Esophagus muscularis mucosa (tissue), 3 donors: ENCODE measurements around the gene MRLN.
"Not testable (repeated sequence)": the region's sequence is repeated elsewhere in the genome, so short reads cannot be mapped to it uniquely, and the experiment has no call there.

Experiments
- POLR2A ChIP-seq: fragments of 450-650 bp; IDR thresholded peaks from one replicate; pipeline ENCODE4 v1.6.1; 2017; ENCODE audit warnings: antibody characterized with exemption, moderate library complexity, mild to moderate bottlenecking, low read depth
- TF ChIP-seq, protein P1 (sequence below), 3 experiments: fragments of 200-600 bp in 2 of 3; fragments of 450-650 bp in 1 of 3; sonication (generic) in 2 of 3; IDR thresholded peaks; one replicate each; pipeline ENCODE4 v1.5.1; 2017 to 2019; ENCODE audit warnings: antibody characterized with exemption in 3 of 3, mild to moderate bottlenecking in 2 of 3, moderate library complexity in 1 of 3

DNA sequence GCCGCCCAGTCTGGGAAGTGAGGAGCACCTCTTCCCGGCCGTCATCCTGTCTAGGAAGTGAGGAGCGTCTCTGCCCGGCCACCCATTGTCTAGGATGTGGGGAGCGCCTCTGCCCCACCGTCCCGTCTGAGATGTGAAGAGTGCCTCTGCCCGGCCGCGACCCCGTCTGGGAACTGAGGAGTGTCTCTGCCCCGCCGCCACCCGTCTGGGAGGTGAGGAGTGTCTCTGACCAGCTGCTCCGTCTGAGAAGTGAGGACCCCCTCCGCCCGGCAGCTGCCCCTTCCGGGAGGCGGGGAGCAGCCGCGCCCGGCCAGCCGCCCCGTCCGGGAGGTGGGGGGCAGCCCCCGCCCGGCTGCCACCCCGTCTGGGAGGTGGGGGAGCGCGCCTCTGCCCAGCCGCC, 9.1 kb downstream of the MRLN start:
- TF ChIP-seq POLR2A: not testable (repeated sequence)
- TF ChIP-seq, protein P1, sequence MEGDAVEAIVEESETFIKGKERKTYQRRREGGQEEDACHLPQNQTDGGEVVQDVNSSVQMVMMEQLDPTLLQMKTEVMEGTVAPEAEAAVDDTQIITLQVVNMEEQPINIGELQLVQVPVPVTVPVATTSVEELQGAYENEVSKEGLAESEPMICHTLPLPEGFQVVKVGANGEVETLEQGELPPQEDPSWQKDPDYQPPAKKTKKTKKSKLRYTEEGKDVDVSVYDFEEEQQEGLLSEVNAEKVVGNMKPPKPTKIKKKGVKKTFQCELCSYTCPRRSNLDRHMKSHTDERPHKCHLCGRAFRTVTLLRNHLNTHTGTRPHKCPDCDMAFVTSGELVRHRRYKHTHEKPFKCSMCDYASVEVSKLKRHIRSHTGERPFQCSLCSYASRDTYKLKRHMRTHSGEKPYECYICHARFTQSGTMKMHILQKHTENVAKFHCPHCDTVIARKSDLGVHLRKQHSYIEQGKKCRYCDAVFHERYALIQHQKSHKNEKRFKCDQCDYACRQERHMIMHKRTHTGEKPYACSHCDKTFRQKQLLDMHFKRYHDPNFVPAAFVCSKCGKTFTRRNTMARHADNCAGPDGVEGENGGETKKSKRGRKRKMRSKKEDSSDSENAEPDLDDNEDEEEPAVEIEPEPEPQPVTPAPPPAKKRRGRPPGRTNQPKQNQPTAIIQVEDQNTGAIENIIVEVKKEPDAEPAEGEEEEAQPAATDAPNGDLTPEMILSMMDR (IDR thresholded peaks at IDR 0.05): not testable (repeated sequence)
